Measurements from ENCODE around the gene NPHP1.
"Not testable (repeated sequence)": the region's sequence is repeated elsewhere in the genome, so short reads cannot be mapped to it uniquely, and the experiment has no call there.

Gene NPHP1

DNA sequence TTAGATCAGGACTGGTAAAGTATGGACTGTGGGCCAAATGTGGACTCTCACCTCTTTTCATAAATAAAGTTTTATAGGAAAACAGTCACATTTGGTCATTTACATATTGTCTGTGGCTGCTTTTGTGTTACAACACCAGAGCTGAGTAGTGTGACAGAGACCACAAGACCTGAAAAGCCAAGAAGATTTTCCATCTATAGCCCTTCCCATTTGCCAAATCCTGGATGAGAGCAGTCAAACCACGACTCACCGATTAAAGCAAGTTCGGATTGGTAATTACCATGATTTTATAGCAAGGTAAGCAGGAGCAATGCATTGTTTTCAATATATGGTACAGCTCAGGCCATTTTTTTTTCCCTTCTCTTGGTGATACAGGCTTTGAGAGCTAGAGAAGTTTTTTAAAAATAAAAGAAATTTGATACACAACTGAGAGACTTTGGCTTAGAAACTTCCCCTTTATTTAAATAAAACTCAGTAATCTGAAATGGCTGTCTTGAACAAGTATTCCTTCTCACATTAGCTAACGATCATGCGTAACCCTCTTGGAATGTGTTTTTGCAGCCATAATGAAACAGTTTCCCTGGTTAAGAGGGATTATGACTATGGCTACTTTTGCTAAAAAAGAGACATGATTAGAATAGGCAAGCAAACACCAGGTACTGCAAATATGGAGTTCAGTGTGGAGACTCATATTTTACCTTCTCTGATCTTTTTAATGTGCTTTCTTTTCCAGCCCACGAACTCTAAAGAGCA, 79.7 kb downstream of the NPHP1 start:
- DNase-seq: no peak

GRCh38 chr2:110124038-110124825, 80.6 kb downstream of the NPHP1 start:
- DNase-seq: no peak

DNA sequence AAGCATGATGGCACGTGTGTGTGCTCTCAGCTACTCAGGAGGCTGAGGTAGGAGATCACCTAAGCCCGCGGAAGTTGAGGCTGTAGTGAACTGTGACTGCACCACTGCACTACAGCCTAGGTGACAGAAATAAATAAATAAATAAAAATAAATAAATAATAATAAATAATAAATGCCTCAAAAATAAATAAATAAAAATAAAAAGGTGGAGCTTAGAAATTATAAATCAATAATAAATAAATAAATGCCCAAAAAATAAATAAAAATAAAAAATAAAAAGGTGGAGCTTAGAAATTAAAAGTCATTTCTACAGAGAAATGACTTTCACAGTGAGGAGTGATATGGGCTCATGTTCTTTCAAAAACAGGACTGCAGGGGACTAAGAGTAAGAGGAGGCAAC, 83.2 kb downstream of the NPHP1 start:
- DNase-seq: no peak

GRCh38 chr2:110121052-110121334, 83.8 kb downstream of the NPHP1 start:
- DNase-seq: no peak

DNA sequence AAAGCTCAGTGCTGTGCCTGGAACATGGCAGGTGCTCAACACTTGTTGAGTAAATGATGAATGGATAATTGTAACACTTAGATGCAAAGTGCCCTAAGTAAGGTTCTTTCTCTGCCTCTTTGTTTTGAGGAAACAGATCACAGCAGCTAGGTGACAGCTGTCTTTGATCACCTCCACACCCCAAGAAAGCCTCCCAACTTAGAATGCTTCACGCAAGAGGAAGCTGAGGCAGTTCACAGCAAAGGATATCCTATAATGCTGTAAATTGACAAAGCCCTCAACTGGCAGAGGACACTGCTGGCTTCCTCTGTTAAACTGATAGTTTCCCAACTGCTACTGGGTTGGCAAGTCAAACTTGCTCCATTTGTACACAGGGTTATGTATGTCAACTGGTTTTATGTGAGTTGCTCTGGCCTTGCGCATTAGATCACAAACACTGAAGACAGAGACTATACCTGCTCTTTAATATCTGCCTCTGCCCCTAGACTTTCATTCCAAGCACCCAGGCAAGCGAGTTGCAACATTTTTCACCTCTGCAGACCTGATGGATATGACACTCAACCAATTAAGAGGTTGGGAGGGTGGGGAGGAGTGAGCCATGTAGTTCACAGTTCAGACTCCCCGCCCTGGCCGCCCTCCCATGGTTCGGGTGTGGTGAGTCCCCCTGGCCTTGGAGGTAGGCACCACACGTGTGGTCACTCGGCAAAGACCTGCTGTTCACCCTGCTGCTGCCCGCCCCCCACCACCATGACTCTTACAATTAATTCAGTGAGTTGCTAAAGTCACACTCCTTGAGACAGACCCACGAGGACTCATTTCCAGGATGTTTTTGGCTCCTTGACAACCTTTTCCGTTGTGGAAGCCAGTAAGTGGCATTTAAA, 84.4 kb downstream of the NPHP1 start:
- DNase-seq: no peak

DNA sequence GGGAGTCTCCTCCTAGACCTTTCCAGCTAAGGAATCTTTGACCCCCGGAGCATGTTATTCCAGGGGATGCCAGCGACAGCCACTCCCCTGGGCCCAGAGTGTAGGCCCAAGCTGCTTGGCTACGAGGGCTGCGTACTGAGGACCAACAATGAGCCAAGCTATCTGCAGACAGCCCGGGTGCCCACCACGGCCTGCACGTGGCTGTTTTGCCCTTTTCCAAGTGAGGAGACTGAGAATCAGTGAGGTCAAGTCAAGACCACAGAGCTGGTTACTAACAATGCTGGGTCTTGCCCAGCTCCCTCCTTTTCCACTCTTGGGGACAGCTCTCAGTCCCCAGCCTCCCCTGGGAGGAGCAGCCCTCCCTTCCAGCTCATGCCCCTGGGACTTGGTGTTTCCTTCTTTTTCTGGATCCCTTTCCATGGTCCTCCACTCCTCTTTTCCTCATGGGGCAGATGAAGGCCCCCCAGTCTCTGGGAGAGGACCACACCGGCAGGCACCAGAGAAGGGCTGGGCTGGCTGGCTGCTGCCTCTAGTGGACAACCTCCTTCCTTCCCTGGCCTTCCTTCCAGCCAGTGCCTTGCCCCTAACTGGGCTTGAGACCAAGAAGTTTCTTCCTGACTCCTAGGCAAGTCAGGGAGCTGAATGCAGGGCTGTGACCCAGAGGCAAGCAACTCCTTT, 88.6 kb downstream of the NPHP1 start:
- no peak for DNase-seq

DNA sequence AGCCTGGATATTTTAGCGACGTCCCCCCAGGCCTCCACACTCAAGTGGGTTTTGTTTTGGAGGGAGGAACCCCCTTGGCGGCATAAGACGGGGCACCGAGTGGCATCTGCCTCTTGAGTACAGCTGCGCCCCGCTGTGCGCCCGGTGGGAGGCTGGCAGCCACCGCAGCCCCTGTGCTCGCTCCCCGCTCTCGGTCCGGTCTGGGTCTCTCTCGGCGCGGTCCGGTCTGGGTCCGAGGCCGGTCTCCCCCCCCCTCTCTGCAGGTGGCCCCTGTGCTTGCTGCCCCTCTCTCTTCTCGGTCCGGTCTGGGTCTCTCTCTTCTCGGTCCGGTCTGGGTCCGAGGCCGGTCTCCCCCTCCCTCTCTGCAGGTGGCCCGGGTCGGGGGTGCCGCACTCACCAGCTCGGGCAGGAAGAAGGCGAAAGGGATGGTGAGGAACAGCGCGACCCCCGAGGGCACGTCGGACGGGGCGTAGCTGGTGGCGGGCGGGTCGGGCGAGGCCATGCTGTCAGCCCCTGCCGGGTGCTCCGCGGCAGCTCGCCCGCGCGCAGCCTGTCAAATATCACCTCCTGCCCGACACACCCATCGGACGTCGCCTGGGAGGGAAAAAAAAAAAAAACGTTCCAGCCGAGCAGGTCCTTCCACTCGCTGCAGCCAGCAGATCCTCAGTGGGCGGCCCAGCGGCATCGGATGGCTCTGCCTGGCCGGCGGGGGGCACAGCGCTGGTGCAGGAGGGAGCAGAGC, 89.4 kb downstream of the NPHP1 start, which contains the start of gene MALL:
Gene MALL, minus strand, starts transcription at position 532 of the 742 bp plus-strand sequence. Its CDS starts 30 bp downstream, at position 502.
- DNase-seq: no peak

- no peak for DNase-seq
Observed at GRCh38 chr2:110114831-110115255, 90.0 kb downstream of the NPHP1 start.

DNA sequence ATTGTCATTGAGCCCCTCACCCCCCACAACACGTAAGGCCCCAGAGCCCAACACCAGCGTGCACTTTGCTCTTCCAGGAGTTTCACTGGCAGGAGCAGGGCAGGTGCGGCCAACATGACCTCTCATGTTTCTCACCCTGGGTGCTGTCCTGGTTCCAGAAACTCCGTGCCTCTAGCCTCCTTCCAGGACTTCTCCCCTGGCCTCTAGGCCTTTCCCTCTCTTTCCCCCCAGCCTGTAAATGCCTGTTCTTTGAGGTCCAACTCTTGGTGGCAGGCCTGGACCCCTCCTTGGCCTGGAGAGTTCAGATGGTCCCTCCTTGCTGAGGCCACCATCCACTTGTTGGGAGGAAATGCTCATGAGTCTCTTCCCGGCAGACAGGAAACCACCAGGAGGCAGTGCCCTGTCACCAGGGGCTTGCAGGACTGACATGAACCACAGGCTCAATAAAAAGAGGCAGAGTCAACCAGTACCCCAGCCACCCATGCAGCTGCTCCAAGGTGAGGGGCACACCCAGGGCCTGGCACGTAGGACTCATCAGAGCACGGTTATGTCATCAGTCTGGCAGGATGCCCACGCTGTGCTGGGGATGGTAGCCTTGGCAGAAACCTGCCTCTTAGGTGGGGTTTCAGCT, 90.7 kb downstream of the NPHP1 start:
- DNase-seq: no peak

- not testable (repeated sequence) for DNase-seq
Observed at GRCh38 chr2:110108291-110108690, 96.5 kb downstream of the NPHP1 start.

DNA sequence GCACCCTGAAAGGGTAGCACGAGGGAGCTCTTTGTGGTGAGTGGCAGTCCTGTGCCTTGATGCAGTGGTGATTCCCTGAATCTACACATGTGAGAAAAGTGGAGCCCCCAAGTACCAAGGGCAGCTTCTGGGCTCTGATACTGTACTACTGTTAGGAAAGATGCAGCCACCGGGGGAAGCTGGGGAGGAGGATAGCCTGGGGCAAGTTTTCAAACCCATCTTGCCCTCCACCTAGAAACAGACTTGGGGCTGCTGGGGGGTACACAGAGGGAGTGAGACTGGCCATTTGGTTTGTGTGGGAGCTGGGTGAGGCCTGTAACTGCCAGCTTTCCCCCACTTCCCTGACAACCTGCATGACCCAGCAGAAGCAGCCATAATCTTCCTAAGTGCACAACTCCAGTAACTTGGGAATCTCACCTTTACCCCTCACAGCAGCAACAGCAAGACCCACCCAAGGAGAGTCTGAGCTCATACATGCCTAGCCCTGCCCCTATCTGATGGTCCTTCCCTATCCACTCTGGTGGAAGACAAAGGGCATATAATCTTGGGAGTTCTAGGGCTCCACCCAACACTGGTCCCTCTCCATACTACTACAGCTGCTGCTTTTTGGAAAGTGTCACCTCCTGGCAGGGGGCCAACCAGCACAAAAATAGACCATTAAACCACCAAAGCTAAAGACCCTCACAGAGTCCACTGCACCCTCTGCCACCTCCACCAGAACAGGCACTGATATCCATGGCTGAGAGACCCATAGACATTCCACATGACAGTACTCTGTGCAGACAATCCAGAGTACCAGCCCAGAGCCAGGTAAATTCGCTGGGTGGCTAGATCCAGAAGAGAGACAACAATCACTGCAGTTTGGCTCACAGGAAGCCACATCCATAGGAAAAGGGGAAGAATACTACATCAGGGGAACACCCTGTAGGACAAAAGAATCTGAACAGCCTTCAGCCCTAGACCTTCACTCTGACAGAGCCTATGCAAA, 97.4 kb downstream of the NPHP1 start:
- DNase-seq: no peak

GRCh38 chr2:110106642-110107041, 98.2 kb downstream of the NPHP1 start:
- no peak for DNase-seq

DNA sequence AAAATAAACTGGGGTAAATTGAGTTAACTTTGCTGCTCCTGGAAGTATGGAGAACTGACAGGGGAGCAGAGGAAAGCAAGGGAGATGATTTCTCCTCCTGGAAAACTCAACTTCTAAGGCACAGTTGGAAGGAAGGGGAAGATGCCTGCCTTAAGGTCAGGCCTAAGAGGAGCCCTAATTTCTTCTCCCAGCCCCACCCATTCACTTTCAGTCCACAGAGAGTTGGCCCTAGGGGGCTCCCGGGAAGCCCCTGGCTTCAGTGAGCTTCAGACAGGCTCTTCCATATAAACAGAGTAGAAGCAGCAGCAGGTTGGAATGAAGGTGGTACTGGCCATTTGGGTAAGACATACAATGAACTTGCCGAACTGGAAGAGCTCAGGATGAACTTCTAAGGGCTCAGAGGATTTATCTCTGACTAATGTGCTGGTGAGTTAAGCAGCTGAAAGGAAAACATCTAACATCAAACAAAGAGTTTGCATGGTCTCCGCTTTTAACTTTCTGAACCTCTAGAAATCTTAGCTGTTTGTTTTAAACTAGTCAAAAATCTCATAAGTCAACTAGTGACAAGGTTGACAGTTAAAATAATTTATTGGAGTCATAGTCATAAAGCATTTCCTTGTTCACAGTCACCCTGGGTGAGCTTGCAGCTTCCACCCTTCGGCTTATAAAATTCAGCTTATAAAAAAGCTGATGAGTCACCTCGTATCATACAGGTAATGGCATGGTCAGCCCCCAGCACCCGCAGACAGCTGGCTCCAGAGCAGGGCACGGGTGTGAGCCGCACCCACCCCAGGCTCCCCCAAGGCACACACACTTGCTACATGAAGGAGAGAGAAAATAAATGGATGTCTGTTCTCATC, 99.0 kb downstream of the NPHP1 start:
- DNase-seq: no peak

GRCh38 chr2:110105183-110105582, 99.6 kb downstream of the NPHP1 start:
- DNase-seq: no peak

DNA sequence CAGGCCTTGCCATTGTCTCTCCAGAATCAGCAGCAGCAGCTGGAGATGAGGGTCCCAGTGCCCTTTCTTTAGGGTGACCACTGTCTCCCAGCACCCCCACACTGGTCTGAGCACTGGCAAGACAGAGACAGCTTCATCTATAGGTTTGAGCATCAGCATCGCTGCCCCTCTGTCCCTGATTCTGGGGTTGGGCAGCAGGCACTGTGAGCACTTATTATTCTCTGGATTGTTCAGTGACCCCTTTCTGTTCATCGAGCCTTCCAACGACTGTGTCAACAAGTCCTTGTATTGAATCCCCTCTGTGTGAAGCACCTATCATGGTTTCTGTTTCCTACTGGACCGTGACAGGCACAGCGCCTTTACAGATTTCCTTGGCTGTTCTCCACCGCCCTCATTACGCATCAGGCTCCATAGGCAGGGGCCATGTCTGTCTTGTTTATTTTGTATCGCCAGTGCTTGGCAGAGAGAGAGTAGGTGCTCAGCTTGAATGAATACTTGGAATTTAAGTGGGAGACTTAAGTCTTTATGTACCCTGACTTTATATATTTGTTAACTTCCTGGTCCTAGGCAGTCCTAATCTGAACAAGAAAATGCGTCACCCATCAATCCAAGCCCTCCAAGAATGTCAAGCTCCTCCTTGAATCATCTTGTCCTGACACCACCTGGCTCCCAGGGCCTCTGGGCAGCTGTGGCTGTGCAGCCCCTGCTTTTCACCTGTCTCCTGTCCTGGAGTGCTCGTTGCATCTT, 100.6 kb downstream of the NPHP1 start:
- DNase-seq: no peak

GRCh38 chr2:110103061-110103961, 101.5 kb downstream of the NPHP1 start:
- no peak for DNase-seq
